Astrocyte (in vitro differentiated cells and primary cell): ENCODE measurements around the gene C4orf51.

ENCODE experiments used
- EZH2 ChIP-seq: IDR thresholded peaks from 2 replicates; pipeline ENCODE4 v1.6.1; 2012; ENCODE audit warnings: mild to moderate bottlenecking, low read length, inconsistent platforms; ENCODE audit not compliant: insufficient read depth
- TF ChIP-seq, protein P1 (sequence below): IDR thresholded peaks from 2 replicates; pipeline ENCODE4 v1.5.1; 2011; ENCODE audit warnings: low read depth, mild to moderate bottlenecking, inconsistent platforms, low read length, moderate library complexity; ENCODE audit not compliant: insufficient read depth

DNA sequence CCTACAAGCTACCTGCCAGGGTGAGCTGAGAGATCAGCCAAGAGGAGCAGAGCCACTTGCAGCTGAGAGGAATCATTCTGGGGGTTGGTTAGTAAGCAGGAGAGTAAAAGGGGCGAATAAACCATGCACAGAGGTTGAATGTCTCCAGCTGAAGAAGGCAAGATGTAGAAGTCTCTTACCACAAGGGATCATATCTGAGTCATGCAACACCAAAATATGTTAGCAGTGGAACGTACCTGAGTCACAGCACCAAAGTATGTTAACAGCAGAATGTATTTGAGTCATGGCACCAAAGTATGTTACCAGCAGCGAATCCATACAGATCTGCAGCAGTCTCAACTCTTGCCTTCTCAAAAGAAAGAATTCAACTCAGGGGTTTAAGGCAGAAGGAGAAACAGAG is 29.9 kb downstream of the C4orf51 start:
- TF ChIP-seq EZH2, result no peak
- TF ChIP-seq, protein P1, sequence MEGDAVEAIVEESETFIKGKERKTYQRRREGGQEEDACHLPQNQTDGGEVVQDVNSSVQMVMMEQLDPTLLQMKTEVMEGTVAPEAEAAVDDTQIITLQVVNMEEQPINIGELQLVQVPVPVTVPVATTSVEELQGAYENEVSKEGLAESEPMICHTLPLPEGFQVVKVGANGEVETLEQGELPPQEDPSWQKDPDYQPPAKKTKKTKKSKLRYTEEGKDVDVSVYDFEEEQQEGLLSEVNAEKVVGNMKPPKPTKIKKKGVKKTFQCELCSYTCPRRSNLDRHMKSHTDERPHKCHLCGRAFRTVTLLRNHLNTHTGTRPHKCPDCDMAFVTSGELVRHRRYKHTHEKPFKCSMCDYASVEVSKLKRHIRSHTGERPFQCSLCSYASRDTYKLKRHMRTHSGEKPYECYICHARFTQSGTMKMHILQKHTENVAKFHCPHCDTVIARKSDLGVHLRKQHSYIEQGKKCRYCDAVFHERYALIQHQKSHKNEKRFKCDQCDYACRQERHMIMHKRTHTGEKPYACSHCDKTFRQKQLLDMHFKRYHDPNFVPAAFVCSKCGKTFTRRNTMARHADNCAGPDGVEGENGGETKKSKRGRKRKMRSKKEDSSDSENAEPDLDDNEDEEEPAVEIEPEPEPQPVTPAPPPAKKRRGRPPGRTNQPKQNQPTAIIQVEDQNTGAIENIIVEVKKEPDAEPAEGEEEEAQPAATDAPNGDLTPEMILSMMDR, result no peak
